Activated B cell treated with CpG ODN at 0.5 μM for 24 hours (primary cell): ENCODE data around the gene FHIT. TPM values are rescaled to one million over a fixed set of nuclear protein-coding genes. Genes with fewer than 3 reads are reported as not detected.

Experiments
- ATAC-seq: fragments of 200-7000 bp; cut with Tn5 transposase; one replicate; pipeline ENCODE4 v1.10.0; 2021; ENCODE audit warnings: low read depth, mild to moderate bottlenecking, moderate library complexity
- CTCF ChIA-PET: fragments of 350-600 bp; sonication (Branson Sonifier 250); formaldehyde crosslinking; loops from one replicate; lab custom pipeline; 2021; ENCODE audit warnings: antibody characterized with exemption; lab: Charles Lee
- POLR2A ChIA-PET: fragments of 350-600 bp; sonication (Branson Sonifier 250); formaldehyde crosslinking; loops from one replicate; lab custom pipeline; 2021; ENCODE audit warnings: antibody characterized with exemption; lab: Charles Lee
- DNase-seq: peaks from one replicate; pipeline ENCODE4 v3.0.0; 2022
- H3K27ac Mint-ChIP-seq: one replicate; pipeline ENCODE4 v1.8.0; 2020; ENCODE audit warnings: mixed read lengths
- H3K27me3 Mint-ChIP-seq: one replicate; pipeline ENCODE4 v1.8.0; 2021; ENCODE audit warnings: mixed read lengths
- H3K36me3 Mint-ChIP-seq: one replicate; pipeline ENCODE4 v1.8.0; 2021; ENCODE audit warnings: low read depth, mixed read lengths
- H3K4me1 Mint-ChIP-seq: one replicate; pipeline ENCODE4 v1.8.0; 2021; ENCODE audit warnings: mixed read lengths
- H3K4me3 Mint-ChIP-seq: one replicate; pipeline ENCODE4 v1.8.0; 2020; ENCODE audit warnings: mild to moderate bottlenecking, mixed read lengths
- H3K9me3 Mint-ChIP-seq: one replicate; pipeline ENCODE4 v1.8.0; 2020; ENCODE audit warnings: mixed read lengths
- CTCF ChIP-seq: fragments of 200-600 bp; IDR thresholded peaks from one replicate; pipeline ENCODE4 v1.8.0; 2022; ENCODE audit warnings: antibody characterized with exemption, mild to moderate bottlenecking
- intact Hi-C: fragments of 100-400 bp; cut with micrococcal nuclease; formaldehyde crosslinking; loops from one replicate; pipeline ENCODE4 v1.15.1; 2024
- total RNA-seq: library from RNA; stranded (reverse); gene quantifications from 2 replicates; pipeline ENCODE4 v1.2.3, GENCODE V29; 2022

FHIT gene
- total RNA-seq, 1 donor from 2014 or later = 5.5 TPM

- no peaks in the 10 kb centered on the region for H3K36me3 Mint-ChIP-seq
- H3K4me1 Mint-ChIP-seq = no peaks in the 10 kb centered on the region
- no peak overlapping the region for H3K27ac Mint-ChIP-seq
- H3K9me3 Mint-ChIP-seq = peaks cover 16% of the 10 kb centered on the region
- DNase-seq (no peak), ATAC-seq (no peak)
- POLR2A ChIA-PET = no interaction called here
- CTCF ChIA-PET = no interaction called here
- no peak for TF ChIP-seq CTCF
- H3K27me3 Mint-ChIP-seq = peaks cover 2% of the 10 kb centered on the region
- intact Hi-C loops = no loop called here
- no peak overlapping the region for H3K4me3 Mint-ChIP-seq
These were observed 505.1 kb downstream of the FHIT start for GRCh38 chr3:60746043-60746638.

GRCh38 chr3:60743631-60744164, 507.6 kb downstream of the FHIT start:
- no peak overlapping the region for H3K4me3 Mint-ChIP-seq
- TF ChIP-seq CTCF = no peak
- no peaks in the 10 kb centered on the region for H3K36me3 Mint-ChIP-seq
- H3K9me3 Mint-ChIP-seq = no peaks in the 10 kb centered on the region
- POLR2A ChIA-PET = no interaction called here
- H3K27ac Mint-ChIP-seq = no peak overlapping the region
- no peak for DNase-seq
- intact Hi-C loops = no loop called here
- H3K27me3 Mint-ChIP-seq = peaks cover 2% of the 10 kb centered on the region
- no peak for ATAC-seq
- H3K4me1 Mint-ChIP-seq = no peaks in the 10 kb centered on the region
- CTCF ChIA-PET = no interaction called here

GRCh38 chr3:60742606-60743145, 508.6 kb downstream of the FHIT start:
- Mint-ChIP-seq H3K27me3 (peaks cover 2% of the 10 kb centered on the region), H3K9me3 (no peaks in the 10 kb centered on the region), H3K36me3 (no peaks in the 10 kb centered on the region), H3K27ac (no peak overlapping the region), H3K4me3 (no peak overlapping the region), H3K4me1 (no peaks in the 10 kb centered on the region)
- DNase-seq (no peak), ATAC-seq (no peak)
- no peak for TF ChIP-seq CTCF
- CTCF ChIA-PET = no interaction called here
- POLR2A ChIA-PET = no interaction called here
- intact Hi-C loops = no loop called here

GRCh38 chr3:60737633-60738399, 513.4 kb downstream of the FHIT start:
- no peak overlapping the region for H3K4me3 Mint-ChIP-seq
- POLR2A ChIA-PET = no interaction called here

More at GRCh38 chr3:60737633-60738399, 513.4 kb downstream of the FHIT start:
- intact Hi-C loops = no loop called here
- no peak for TF ChIP-seq CTCF
- DNase-seq (no peak), ATAC-seq (no peak)
- no peak overlapping the region for H3K27ac Mint-ChIP-seq
- H3K36me3 Mint-ChIP-seq = no peaks in the 10 kb centered on the region
- CTCF ChIA-PET = no interaction called here
- no peaks in the 10 kb centered on the region for H3K4me1 Mint-ChIP-seq
- no peaks in the 10 kb centered on the region for H3K9me3 Mint-ChIP-seq
- H3K27me3 Mint-ChIP-seq = no peaks in the 10 kb centered on the region
